HepG2 (cell line): ENCODE data around the gene TBX6. TPM values are rescaled to one million over a fixed set of nuclear protein-coding genes. Genes with fewer than 3 reads are reported as not detected.

Experiments
- AFF4 ChIP-seq: sonication (generic); formaldehyde crosslinking; IDR thresholded peaks from 2 replicates; pipeline ENCODE4 v1.4.0; 2020; ENCODE audit warnings: missing genetic modification reagents
- ARID5B ChIP-seq: IDR thresholded peaks from 2 replicates; pipeline ENCODE4 v1.4.0; 2020; ENCODE audit warnings: mild to moderate bottlenecking, missing genetic modification reagents
- E2F2 ChIP-seq: sonication (generic); formaldehyde crosslinking; IDR thresholded peaks from 2 replicates; pipeline ENCODE4 v1.4.0; 2020; ENCODE audit warnings: missing genetic modification reagents, borderline replicate concordance
- FOSL2 ChIP-seq: sonication (generic); formaldehyde crosslinking; IDR thresholded peaks from 2 replicates; pipeline ENCODE4 v1.4.0; 2020; ENCODE audit warnings: missing genetic modification reagents
- HCFC1 ChIP-seq: fragments of 150-350 bp; IDR thresholded peaks from 2 replicates; pipeline ENCODE4 v1.6.1; 2014; ENCODE audit warnings: low read depth, low read length
- HES4 ChIP-seq: sonication (generic); formaldehyde crosslinking; IDR thresholded peaks from 2 replicates; pipeline ENCODE4 v1.9.0; 2021; ENCODE audit warnings: mild to moderate bottlenecking, missing genetic modification reagents, borderline replicate concordance
- KDM5A ChIP-seq: fragments of 200-600 bp; sonication (generic); IDR thresholded peaks from 2 replicates; pipeline ENCODE4 v1.7.0; 2018; ENCODE audit warnings: antibody characterized with exemption, mild to moderate bottlenecking, low read length, borderline replicate concordance
- MAFG ChIP-seq: sonication (generic); formaldehyde crosslinking; IDR thresholded peaks from 2 replicates; pipeline ENCODE4 v1.5.1; 2020; ENCODE audit warnings: mild to moderate bottlenecking, missing genetic modification reagents
- MAFK ChIP-seq, 2 experiments: IDR thresholded peaks in 1 of 2; conservative IDR thresholded peaks in 1 of 2; 2 replicates each; pipeline ENCODE4 v1.6.1; 2011; ENCODE audit warnings: improper control_type of control experiment in 2 of 2, low read length in 2 of 2
- PATZ1 ChIP-seq: sonication (generic); formaldehyde crosslinking; IDR thresholded peaks from 2 replicates; pipeline ENCODE4 v1.4.0; 2020; ENCODE audit warnings: missing genetic modification reagents
- REPIN1 ChIP-seq: sonication (generic); formaldehyde crosslinking; IDR thresholded peaks from 2 replicates; pipeline ENCODE4 v1.8.0; 2022; ENCODE audit warnings: missing genetic modification reagents, low read depth, mild to moderate bottlenecking, borderline replicate concordance
- SRSF1 ChIP-seq: fragments of 200-400 bp; formaldehyde crosslinking; optimal IDR thresholded peaks from 2 replicates; pipeline ENCODE3; 2017; ENCODE audit warnings: mild to moderate bottlenecking, low read depth, low read length, moderate library complexity
- ZBTB42 ChIP-seq: sonication (generic); formaldehyde crosslinking; IDR thresholded peaks from 2 replicates; pipeline ENCODE4 v1.5.0; 2020; ENCODE audit warnings: mild to moderate bottlenecking, missing genetic modification reagents
- ZFP90 ChIP-seq: sonication (generic); formaldehyde crosslinking; IDR thresholded peaks from 2 replicates; pipeline ENCODE4 v1.8.0; 2022; ENCODE audit warnings: missing genetic modification reagents, mild to moderate bottlenecking, inconsistent platforms, borderline replicate concordance
- ZIK1 ChIP-seq: sonication (generic); formaldehyde crosslinking; IDR thresholded peaks from 2 replicates; pipeline ENCODE4 v1.5.0; 2020; ENCODE audit warnings: mild to moderate bottlenecking, low read depth, missing genetic modification reagents, borderline replicate concordance
- ZKSCAN1 ChIP-seq: fragments of 150-350 bp; IDR thresholded peaks from 2 replicates; pipeline ENCODE4 v1.6.1; 2014; ENCODE audit warnings: low read length
- ZNF790 ChIP-seq: sonication (generic); formaldehyde crosslinking; IDR thresholded peaks from 2 replicates; pipeline ENCODE4 v1.8.0; 2022; ENCODE audit warnings: missing genetic modification reagents, mild to moderate bottlenecking, borderline replicate concordance
- ZNF883 ChIP-seq: sonication (generic); formaldehyde crosslinking; IDR thresholded peaks from 2 replicates; pipeline ENCODE4 v1.5.1; 2020; ENCODE audit warnings: mild to moderate bottlenecking, missing genetic modification reagents; ENCODE audit errors: not compliant biosample characterization
- polyA plus RNA-seq, 8 experiments: library from polyadenylated mRNA; depleted of rRNA in 3 of 8; stranded (reverse) in 7 of 8; unstranded in 1 of 8; fragments of >200 nt; fragmentation: Illumina TruSeq in 4 of 8; extraction: Trizol in 4 of 8; gene quantifications; 2 replicates each; pipeline versions ENCODE4 v1.2.1 to v1.2.3, GENCODE V29; 2011 to 2016; ENCODE audit warnings: low read depth in 4 of 8, missing spikeins in 1 of 8, mixed read lengths in 1 of 8; ENCODE audit not compliant: insufficient read depth in 1 of 8
- total RNA-seq, 5 experiments: library from RNA; depleted of rRNA; stranded (reverse); fragments of >200 nt; fragmentation: Illumina TruSeq; extraction: Trizol; gene quantifications; 2 replicates each; pipeline ENCODE4 v1.2.3, GENCODE V29; 2016; ENCODE audit warnings: low read depth in 1 of 5

The TBX6 gene
- total and polyA plus RNA-seq, 2 of the 13 experiments (the other 11 are each of a cell fraction or from before 2014, with no cell fraction given), result 0.24 to 0.42 TPM

GRCh38 chr16:30063278-30063892 is 28.3 kb downstream of the TBX6 start (continued):
- TF ChIP-seq KDM5A (no peak), E2F2 (CRISPR knock-in tag) (0 out of 2 replicates have a peak, but pooled peaks have one; percentile 8), ZBTB42 (CRISPR knock-in tag) (no peak), ZKSCAN1 (no peak), ARID5B (CRISPR knock-in tag) (no peak), ZIK1 (CRISPR knock-in tag) (no peak; the same call in 1 of the 2 replicates), ZNF790 (0 out of 2 replicates have a peak, but pooled peaks have one; percentile 64), MAFK (conservative IDR thresholded peaks at IDR 0.05 in 1 of 2, IDR thresholded peaks at IDR 0.05 in 1 of 2; ENCODE audit: low read length in 2 of 2) (no peak), AFF4 (CRISPR knock-in tag) (peak; percentile 55; the same call in 1 of the 2 replicates), ZFP90 (CRISPR knock-in tag) (0 out of 2 replicates have a peak, but pooled peaks have one; percentile 14), MAFG (no peak), HES4 (CRISPR knock-in tag) (peak; percentile 51; the same call in 1 of the 2 replicates), SRSF1 (peak; percentile 74), PATZ1 (CRISPR knock-in tag) (no peak), FOSL2 (no peak), REPIN1 (CRISPR knock-in tag) (no peak), ZNF883 (CRISPR knock-in tag) (peak; percentile 76), HCFC1 (no peak)
